Heart left ventricle (tissue), 16 donors: ENCODE results near the gene TARBP1. TPM values are rescaled to one million over a fixed set of nuclear protein-coding genes. Genes with fewer than 3 reads are reported as not detected.
A peak's percentile ranks its signal among the peaks of the same experiment; 100 is the strongest.

ENCODE experiments used
- ATAC-seq, 4 donors: fragments of 200-7000 bp; cut with Tn5 transposase; one replicate each; pipeline ENCODE4 v1.9.1; 2020 to 2022; ENCODE audit warnings: moderate library complexity in 4 of 4, mild to moderate bottlenecking in 3 of 4, moderate number of reproducible peaks in 1 of 4
- DNase-seq, 5 donors: peaks; one replicate each; pipeline ENCODE4 v3.0.0-alpha.2; 2020
- H3K27ac ChIP-seq, 12 donors: fragments of 200-600 bp; sonication (generic) in 4 of 12; one replicate each; pipeline versions ENCODE4 v1.5.0 to v1.8.0; 2016 to 2022; ENCODE audit warnings: mild to moderate bottlenecking in 2 of 12
- H3K27me3 ChIP-seq, 9 donors: fragments of 200-600 bp; sonication (generic) in 2 of 9; one replicate each; pipeline versions ENCODE4 v1.5.1 to v1.8.0; 2016 to 2022; ENCODE audit warnings: mild to moderate bottlenecking in 3 of 9
- H3K36me3 ChIP-seq, 9 donors: fragments of 200-600 bp; sonication (generic) in 2 of 9; one replicate each; pipeline versions ENCODE4 v1.5.0 to v1.8.0; 2018 to 2022; ENCODE audit warnings: mild to moderate bottlenecking in 2 of 9
- H3K4me1 ChIP-seq, 12 donors: fragments of 200-600 bp; sonication (generic) in 4 of 12; one replicate each; pipeline versions ENCODE4 v1.5.0 to v1.8.0; 2016 to 2022; ENCODE audit warnings: mild to moderate bottlenecking in 3 of 12
- H3K4me3 ChIP-seq, 12 donors: fragments of 200-600 bp; sonication (generic) in 4 of 12; one replicate each; pipeline versions ENCODE4 v1.5.0 to v1.8.0; 2017 to 2022; ENCODE audit warnings: mild to moderate bottlenecking in 9 of 12, moderate library complexity in 4 of 12
- H3K9me3 ChIP-seq, 12 donors: fragments of 200-600 bp; sonication (generic) in 4 of 12; one replicate each; pipeline versions ENCODE4 v1.5.0 to v1.8.0; 2016 to 2022; ENCODE audit warnings: mild to moderate bottlenecking in 1 of 12
- POLR2A ChIP-seq, 2 donors: fragments of 450-650 bp; IDR thresholded peaks; one replicate each; pipeline ENCODE4 v1.6.1; 2017; ENCODE audit warnings: antibody characterized with exemption in 2 of 2, mild to moderate bottlenecking in 2 of 2, moderate library complexity in 2 of 2
- WGBS, 4 donors: extraction: QIAGEN DNeasy Blood & Tissue Kit in 2 of 4; methylation state at CpG; one replicate each; pipeline versions ENCODE4 v1.1.5 to v1.1.7; 2013 to 2018; 5-methylcytosine and 5-hydroxymethylcytosine counted together
- intact Hi-C, 10 donors: fragments of 100-400 bp; cut with DNase I; formaldehyde crosslinking; loops; one replicate each; pipeline versions ENCODE4 v1.11.1 to v1.14.2; 2022
- polyA plus RNA-seq, 2 donors: library from polyadenylated mRNA; stranded (reverse); fragments of 200-250 nt; gene quantifications; one replicate each; pipeline ENCODE4 v1.2.3, GENCODE V29; 2013
- total RNA-seq, 9 donors: library from RNA; depleted of rRNA in 2 of 9; stranded (reverse); fragments of >200 nt in 2 of 9; fragmentation: NEBNext Ultra II Directional in 3 of 9; extraction: Animal tissue kit (Norgen Biotek cat#: 25700) in 3 of 9; gene quantifications; one replicate each; pipeline versions ENCODE4 v1.1.0 to v1.2.4, GENCODE V29; 2016 to 2023
- TF ChIP-seq, protein P1 (sequence below), 12 donors: fragments of 200-600 bp; sonication (generic) in 4 of 12; IDR thresholded peaks; one replicate each; pipeline versions ENCODE4 v1.5.0 to v1.8.0; 2018 to 2022; ENCODE audit warnings: antibody characterized with exemption in 12 of 12, mild to moderate bottlenecking in 5 of 12
- donor health status: ischemic (EF 13 %, LVEDD 7.1; RV severe dilation, severe dysfunction).
- donor health status: healthy with polysubstance abuse.
- donor health status: DM: no; HTN: yes; CAD: no.
- donor health status: DM: no; HTN: no; CAD: no.
- donor health status: ischemic (EF 25% LVEDD 6.9; RV normal size, moderate dysfunction).
- donor health status: ischemic (EF 25% LVEDD 5.7; RV mildly dilated, moderate dysfunction).
- donor health status: healthy.
- donor health status: DM: yes; HTN: yes; CAD: no.
- donor health status: ischemic (EF 35%, LVEDD 5.7; RV mildly dilated, moderate dysfunction).
- donor health status: nonischemic (EF 11% LVEDD 7.7; RV severe dilation, severe dysfunction).
- donor health status: DM: yes; HTN: yes; CAD: no.
- donor health status: PGD.
- donor health status: ischemic (EF 29% LVEDD 5.4; RV normal size, mild dysfunction).
- donor health status: nonischemic (EF 23%, LVEDD 6.1; RV moderate dilation, normal function).

The TARBP1 gene
- total and polyA plus RNA-seq, 11 donors = 4.8 to 18.2 (median 9.9) TPM

DNA sequence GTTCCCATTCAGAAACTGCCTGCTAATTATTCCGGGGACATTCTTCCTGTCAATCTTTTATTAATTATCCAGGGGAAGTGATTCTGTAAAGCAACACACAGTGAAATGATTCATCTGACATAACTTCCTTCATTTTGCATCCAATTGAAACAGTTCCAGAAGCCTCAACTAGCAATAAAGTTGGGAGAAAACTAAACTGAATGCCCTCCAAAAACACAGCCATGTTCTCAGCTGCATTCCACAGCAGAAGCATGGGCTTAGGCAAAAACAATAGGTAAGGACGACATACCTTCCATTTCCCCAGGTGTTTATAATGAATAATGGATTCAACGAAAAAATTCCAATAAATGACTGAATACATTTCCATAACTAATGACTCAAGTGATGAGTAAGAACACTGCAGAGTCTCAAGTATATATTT is 36.9 kb upstream of the TARBP1 start:
- ATAC-seq (no peak), DNase-seq (no peak)
- Histone ChIP-seq H3K4me3 (no peak overlapping the region), H3K9me3 (no peaks in the 10 kb centered on the region), H3K27ac (peak overlapping the region in 8 of 12 donors; percentile 4 to 63 (median 44)), H3K36me3 (no peaks in the 10 kb centered on the region), H3K27me3 (no peaks in the 10 kb centered on the region), H3K4me1 (peaks cover 0 to 54% (median 14%) of the 10 kb centered on the region in 12 donors)
- intact Hi-C loops = no loop called here
- 42 to 53% (median 48%) methylated on average over 3 of the region's 3 CpGs for WGBS, 4 donors
- TF ChIP-seq, protein P1, sequence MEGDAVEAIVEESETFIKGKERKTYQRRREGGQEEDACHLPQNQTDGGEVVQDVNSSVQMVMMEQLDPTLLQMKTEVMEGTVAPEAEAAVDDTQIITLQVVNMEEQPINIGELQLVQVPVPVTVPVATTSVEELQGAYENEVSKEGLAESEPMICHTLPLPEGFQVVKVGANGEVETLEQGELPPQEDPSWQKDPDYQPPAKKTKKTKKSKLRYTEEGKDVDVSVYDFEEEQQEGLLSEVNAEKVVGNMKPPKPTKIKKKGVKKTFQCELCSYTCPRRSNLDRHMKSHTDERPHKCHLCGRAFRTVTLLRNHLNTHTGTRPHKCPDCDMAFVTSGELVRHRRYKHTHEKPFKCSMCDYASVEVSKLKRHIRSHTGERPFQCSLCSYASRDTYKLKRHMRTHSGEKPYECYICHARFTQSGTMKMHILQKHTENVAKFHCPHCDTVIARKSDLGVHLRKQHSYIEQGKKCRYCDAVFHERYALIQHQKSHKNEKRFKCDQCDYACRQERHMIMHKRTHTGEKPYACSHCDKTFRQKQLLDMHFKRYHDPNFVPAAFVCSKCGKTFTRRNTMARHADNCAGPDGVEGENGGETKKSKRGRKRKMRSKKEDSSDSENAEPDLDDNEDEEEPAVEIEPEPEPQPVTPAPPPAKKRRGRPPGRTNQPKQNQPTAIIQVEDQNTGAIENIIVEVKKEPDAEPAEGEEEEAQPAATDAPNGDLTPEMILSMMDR (IDR thresholded peaks at IDR 0.05) = no peak
- no peak for TF ChIP-seq POLR2A (IDR thresholded peaks at IDR 0.05)

DNA sequence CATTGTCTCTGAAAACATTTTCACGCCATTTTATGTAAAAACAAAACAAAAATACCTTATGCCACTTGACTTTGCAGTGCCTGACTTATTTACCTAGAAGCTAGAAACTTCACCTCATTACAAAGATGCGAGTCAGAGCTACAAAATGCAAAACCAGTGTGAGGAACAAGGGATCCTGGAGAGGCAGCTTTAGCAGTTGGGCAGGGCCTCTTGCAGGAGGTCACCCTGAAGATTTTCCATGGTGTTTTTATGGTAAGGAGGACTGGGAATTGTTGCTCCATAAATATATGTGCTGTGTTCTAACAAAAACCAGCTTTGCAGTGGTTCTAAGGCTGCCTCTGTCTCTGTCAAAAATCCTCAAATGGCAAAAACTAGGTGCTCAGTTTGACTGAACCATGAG is 36.4 kb upstream of the TARBP1 start:
- Histone ChIP-seq H3K9me3 (no peaks in the 10 kb centered on the region), H3K4me1 (peaks cover 0 to 54% (median 12%) of the 10 kb centered on the region in 12 donors), H3K27me3 (no peaks in the 10 kb centered on the region), H3K4me3 (no peak overlapping the region), H3K36me3 (no peaks in the 10 kb centered on the region), H3K27ac (peak overlapping the region in 9 of 12 donors; percentile 4 to 63 (median 44))
- ATAC-seq = no peak
- WGBS, 4 donors = 77 to 80% (median 79%) methylated on average over 2 of the region's 2 CpGs
- intact Hi-C loops = no loop called here
- DNase-seq = no peak
- TF ChIP-seq, protein P1 (IDR thresholded peaks at IDR 0.05) = no peak
- no peak for TF ChIP-seq POLR2A (IDR thresholded peaks at IDR 0.05)

DNA sequence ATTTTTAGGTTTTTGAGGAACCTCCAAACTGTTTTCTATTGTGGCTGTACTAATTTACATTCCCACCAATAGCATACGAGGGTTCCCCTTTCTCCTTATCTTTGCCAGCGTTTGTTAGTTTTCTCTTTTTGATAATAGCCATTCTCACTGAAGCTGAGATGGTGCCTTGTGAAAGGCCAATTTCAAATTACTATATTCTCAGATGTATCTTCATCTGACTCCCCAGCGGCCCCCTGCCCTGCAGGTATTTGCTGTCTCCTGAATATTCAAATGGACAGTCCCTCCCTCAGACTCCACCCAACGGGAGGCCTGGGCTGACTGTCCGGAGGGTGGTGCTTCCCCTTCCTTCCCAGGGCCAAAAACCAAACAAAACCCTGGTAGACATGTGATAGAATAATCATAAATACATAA is 33.5 kb upstream of the TARBP1 start:
- peaks cover 0 to 36% (median 8%) of the 10 kb centered on the region in 12 donors for H3K4me1 ChIP-seq
- no peaks in the 10 kb centered on the region for H3K9me3 ChIP-seq
- TF ChIP-seq, protein P1 (IDR thresholded peaks at IDR 0.05) = no peak
- no peak for TF ChIP-seq POLR2A (IDR thresholded peaks at IDR 0.05)
- peak in 1 of 4 donors; percentile 62 for ATAC-seq
- WGBS, 4 donors = 43 to 51% (median 46%) methylated on average over 5 of the region's 5 CpGs
- H3K27ac ChIP-seq = peak overlapping the region in 1 of 12 donors; percentile 18
- no peaks in the 10 kb centered on the region for H3K27me3 ChIP-seq
- intact Hi-C loops = no loop called here
- DNase-seq = no peak
- H3K4me3 ChIP-seq = peak overlapping the region in 1 of 12 donors; percentile 18
- H3K36me3 ChIP-seq = no peaks in the 10 kb centered on the region

DNA sequence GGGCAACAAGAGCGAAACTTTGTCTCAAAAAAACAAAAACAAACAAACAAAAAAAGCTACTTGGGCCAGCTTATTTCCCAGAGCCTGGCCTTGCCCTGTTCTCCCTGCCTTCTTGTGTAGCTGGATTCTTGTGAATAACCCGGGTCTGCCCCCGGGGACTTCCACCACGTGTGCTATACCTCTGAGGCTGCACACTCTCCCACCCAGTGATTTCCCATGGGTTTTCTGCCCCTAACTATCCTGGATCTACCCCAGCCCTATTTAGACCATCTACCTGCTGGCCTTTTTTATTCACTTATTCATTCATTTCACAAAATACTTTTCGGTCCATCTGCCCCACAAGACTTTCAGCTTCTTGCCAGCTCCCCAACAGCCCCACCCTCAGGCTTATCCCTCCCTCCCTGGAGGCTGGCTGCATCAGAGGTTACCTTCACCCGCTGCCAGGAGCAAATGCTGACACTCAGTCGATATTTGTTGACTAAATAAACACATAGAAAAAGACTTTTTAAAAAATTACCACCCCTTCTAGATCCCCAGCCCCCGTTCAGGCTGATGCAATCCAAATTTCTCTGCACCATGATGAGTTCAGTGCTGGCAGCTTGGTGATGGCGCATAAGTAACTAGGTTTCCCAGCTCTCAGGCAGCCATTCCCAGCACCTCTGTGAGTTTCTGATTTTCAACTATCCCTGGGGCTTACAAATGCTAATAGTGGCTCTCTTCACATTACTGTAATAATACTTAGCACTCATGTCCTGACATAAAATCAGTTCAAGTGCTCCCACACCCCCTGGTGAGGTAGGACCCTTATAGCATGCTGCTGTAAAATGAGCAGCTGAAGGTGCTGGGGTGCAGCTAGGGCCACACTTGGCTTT is 30.7 kb upstream of the TARBP1 start:
- H3K4me3 ChIP-seq = no peak overlapping the region
- H3K4me1 ChIP-seq = peaks cover 0 to 9% (median 0%) of the 10 kb centered on the region in 12 donors
- H3K9me3 ChIP-seq = no peaks in the 10 kb centered on the region
- no peak overlapping the region for H3K27ac ChIP-seq
- no peak for TF ChIP-seq POLR2A (IDR thresholded peaks at IDR 0.05)
- TF ChIP-seq, protein P1 (IDR thresholded peaks at IDR 0.05) = no peak
- intact Hi-C loops = loop anchor here in 4 of 10 donors (10.0 kb wide), 1 partner anchor 215 kb away; no protein-coding TSS in a partner anchor
- DNase-seq = no peak
- H3K27me3 ChIP-seq = no peaks in the 10 kb centered on the region
- H3K36me3 ChIP-seq = no peaks in the 10 kb centered on the region
- 67 to 75% (median 69%) methylated on average over 9 of the region's 9 CpGs for WGBS, 4 donors
- no peak for ATAC-seq
